ENCODE results near the gene ST6GALNAC4. TPM values are rescaled to one million over a fixed set of nuclear protein-coding genes. Genes with fewer than 3 reads are reported as not detected.

Gene ST6GALNAC4
- total RNA-seq, 1 donor from 2014 or later, result 27.4 TPM

DNA sequence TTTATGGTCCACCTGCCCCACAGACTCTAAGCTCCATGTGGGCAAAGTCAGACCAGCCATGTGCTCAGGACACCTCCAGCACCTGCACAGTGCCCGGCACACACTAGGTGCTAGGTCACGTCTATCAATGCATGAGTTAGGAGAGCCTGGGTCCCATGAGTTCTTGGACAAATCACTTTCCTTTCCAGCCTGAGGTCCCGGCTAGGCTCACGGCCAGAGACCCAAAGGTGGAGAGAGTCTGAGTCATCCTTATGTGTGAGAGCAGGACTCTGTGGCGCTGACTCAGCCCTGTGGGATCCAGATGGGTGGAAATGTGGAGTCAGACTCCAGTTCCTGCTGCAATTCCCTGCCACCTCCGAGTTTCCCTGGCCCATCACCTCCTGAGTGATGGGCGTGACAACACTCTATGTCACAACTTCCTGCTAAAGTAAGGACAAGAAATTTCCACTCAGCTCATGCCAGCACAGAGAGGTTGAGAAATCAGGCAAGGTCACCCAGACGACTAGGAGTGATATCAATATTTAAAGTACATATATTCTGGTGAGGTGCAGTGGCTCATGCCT is 2.5 kb upstream of the ST6GALNAC4 start:
- H3K4me3 ChIP-seq (ENCODE audit: low read depth, low read length), result no peak overlapping the region
- peak; percentile 96 for DNase-seq (ENCODE audit: low read depth)
- TF ChIP-seq, protein P1, sequence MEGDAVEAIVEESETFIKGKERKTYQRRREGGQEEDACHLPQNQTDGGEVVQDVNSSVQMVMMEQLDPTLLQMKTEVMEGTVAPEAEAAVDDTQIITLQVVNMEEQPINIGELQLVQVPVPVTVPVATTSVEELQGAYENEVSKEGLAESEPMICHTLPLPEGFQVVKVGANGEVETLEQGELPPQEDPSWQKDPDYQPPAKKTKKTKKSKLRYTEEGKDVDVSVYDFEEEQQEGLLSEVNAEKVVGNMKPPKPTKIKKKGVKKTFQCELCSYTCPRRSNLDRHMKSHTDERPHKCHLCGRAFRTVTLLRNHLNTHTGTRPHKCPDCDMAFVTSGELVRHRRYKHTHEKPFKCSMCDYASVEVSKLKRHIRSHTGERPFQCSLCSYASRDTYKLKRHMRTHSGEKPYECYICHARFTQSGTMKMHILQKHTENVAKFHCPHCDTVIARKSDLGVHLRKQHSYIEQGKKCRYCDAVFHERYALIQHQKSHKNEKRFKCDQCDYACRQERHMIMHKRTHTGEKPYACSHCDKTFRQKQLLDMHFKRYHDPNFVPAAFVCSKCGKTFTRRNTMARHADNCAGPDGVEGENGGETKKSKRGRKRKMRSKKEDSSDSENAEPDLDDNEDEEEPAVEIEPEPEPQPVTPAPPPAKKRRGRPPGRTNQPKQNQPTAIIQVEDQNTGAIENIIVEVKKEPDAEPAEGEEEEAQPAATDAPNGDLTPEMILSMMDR (conservative IDR thresholded peaks at IDR 0.05; ENCODE audit: low read depth, low read length), result no peak

DNA sequence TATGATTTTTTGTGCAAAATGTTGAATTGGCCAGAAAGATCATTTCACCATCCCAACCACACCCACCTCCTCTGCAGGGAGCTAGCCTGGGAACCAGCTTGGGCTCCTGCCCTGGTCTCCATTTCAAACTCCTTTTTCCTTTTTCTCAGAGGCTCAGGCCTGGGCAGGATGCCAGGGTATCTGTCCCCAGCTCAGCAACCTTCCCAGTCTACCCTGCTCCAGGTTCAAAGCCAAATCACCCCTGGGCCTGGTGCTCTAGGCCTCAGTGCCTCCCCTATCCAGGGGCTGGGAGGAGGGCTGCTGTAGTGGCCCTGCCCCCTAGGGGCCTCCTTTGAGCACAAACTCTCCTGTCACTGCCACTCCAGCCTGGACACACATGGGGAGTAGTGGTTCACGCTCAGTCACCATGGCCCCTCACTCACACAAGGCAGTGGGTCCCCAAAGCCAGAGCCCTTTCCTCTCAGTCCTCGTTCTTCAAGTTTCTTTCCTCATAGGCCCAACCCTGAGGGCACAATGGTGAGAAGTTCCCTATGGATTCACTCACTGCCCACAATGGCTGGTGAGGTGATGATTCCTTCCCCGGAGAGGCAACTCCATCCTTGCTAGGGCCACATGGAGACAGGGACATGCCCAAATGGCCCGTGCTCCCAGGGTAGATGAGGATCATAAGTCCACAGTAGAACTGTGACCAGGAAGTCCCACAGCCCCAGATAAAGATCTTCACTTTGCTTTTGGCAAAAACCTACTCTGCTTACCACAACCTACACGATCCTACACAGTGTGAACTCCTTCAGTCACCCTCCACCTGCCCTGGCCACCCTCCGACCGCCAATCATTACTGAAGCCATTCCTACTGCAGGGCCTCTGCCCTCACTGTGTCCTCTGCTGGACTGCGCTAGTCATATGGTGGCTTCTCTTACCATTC is 1.6 kb upstream of the ST6GALNAC4 start:
- TF ChIP-seq, protein P1 (conservative IDR thresholded peaks at IDR 0.05; ENCODE audit: low read depth, low read length), result peak; percentile 25

DNA sequence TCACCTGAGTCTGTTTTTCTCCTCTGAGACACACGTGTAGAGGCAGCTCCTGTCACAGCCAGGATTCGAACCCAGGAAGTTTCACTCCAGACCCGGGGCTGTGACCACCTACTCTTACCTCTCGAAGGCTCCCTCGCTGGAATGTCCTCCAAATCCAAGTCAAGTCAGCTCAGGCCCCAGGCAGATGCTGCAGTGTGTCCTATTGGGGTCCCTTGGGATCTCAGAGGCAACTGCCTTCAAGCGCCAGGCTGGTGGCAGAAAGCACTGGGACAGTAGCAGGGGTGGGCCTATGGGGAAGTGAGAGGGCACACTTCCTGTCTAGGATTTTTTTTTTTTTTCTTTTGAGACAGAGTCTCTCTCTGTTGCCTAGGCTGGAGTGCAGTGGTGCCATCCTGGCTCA is 762 bp upstream of the ST6GALNAC4 start:
- no peak overlapping the region for H3K4me3 ChIP-seq (ENCODE audit: low read depth, low read length)

More for the DNA sequence above, 1.6 kb upstream of the ST6GALNAC4 start:
- DNase-seq (ENCODE audit: low read depth), result no peak
- no peak overlapping the region for H3K4me3 ChIP-seq (ENCODE audit: low read depth, low read length)

DNA sequence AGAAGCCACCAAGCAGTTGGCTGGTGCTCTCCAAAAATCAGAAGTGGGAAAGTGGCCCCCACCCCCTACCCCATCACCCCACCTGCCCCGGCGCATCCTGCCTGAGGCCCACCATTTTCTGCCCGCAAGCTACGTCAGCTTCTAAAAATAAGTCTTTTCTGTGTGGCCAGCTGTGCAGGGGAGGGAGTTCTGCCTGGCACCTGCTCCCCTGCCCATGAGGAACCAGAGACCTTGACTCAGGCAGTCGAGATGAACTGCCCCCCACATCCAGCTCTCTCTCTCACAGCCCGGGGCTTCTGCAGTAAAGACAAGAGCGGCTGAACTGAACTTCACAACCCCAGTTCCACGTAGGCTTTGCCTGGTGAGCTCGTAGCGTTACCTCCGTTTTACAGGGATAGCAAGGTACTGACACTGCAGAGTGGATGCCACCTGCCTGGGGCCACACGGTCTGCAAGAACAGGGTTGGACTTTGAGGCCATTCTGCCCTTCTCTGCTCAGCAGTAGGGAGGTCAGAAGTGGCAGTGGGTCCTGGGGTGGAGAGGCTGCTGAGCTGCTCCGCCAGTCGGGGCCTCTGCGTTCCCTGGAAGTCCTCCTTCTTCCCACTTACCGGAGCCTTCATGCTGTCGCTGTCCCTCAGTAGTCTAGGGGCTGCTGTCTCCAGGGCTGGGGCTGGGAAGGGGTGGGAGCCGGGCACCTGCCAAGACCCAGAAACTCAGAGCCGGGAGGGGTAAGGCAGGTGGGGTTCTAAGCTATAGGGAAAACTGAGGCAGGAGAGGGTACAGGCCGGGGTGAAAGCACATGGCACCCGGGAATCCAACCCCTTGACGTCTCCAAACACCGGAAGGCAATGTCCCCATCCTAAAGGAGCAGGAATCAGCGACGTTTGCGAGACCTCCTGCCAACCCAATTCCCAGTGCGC is 781 bp downstream of the ST6GALNAC4 start:
- DNase-seq (ENCODE audit: low read depth), result no peak
- H3K4me3 ChIP-seq (ENCODE audit: low read depth, low read length), result peak overlapping the region; percentile 76
- TF ChIP-seq, protein P1 (conservative IDR thresholded peaks at IDR 0.05; ENCODE audit: low read depth, low read length), result no peak

More for the DNA sequence above, 762 bp upstream of the ST6GALNAC4 start:
- DNase-seq (ENCODE audit: low read depth), result no peak
- TF ChIP-seq, protein P1 (conservative IDR thresholded peaks at IDR 0.05; ENCODE audit: low read depth, low read length), result no peak

DNA sequence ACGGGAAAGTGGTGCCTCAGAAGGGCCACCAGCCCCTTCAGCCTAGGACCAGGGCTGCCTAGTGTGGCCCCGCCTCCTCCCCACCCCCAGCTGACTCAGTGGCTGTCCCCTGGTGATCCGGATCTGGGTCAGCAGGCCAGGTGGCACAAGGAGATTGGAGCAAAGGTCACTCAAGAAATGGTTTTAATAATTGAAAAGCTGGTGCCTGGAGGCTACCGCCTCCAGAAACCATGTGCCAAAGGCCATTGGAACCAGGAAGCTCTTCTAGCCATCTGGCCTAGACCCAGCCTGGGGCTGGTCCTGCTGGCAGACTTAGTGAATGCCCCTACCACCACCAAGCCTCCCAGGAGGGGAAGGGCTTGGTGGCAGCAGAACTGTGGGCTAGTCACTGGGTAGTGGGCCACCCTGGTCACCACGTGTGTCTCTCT is 1.5 kb downstream of the ST6GALNAC4 start:
- DNase-seq (ENCODE audit: low read depth), result no peak
- TF ChIP-seq, protein P1 (conservative IDR thresholded peaks at IDR 0.05; ENCODE audit: low read depth, low read length), result no peak
- no peak overlapping the region for H3K4me3 ChIP-seq (ENCODE audit: low read depth, low read length)

DNA sequence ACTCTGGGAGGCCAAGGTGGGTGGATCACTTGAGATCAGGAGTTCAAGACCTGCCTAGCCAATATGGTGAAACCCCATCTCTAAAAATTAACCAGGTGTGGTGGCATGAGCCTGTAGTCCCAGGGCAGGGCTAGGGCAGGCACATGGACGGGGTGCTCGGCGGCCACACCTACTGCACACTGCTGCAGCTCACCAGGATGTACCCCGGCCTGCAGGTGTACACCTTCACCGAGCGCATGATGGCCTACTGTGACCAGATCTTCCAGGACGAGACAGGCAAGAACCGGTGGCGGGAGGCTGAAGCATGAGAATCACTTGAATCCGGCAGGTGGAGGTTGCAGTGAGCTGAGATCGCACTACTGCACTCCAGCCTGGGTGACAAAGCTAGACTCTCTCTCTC is 3.2 kb downstream of the ST6GALNAC4 start:
- TF ChIP-seq, protein P1 (conservative IDR thresholded peaks at IDR 0.05; ENCODE audit: low read depth, low read length), result no peak
- no peak for DNase-seq (ENCODE audit: low read depth)
- H3K4me3 ChIP-seq (ENCODE audit: low read depth, low read length), result no peak overlapping the region
